Stimulated activated CD4-positive, alpha-beta T cell treated with anti-CD3 and anti-CD28 coated beads, Interleukin-1b, Interleukin-23, amount 100 ng/mL, for 24 hours (primary cell): Measurements from ENCODE around the gene ATP10B.
"Not testable (repeated sequence)": the region's sequence is repeated elsewhere in the genome, so short reads cannot be mapped to it uniquely, and the experiment has no call there.

ENCODE experiments used
- DNase-seq, 4 experiments: peaks; one replicate each; pipeline ENCODE4 v3.0.0-alpha.2; 2020; ENCODE audit warnings: low read depth in 4 of 4, low spot score in 1 of 4

The ATP10B gene

GRCh38 chr5:160852049-160852448 is at the start of gene ATP10B:
Gene ATP10B, minus strand, starts transcription at chr5:160852211. Its CDS starts 164,137 bp downstream, at chr5:160688074.
- no peak for DNase-seq

- no peak for DNase-seq
These were observed 49.6 kb upstream of the ATP10B start for GRCh38 chr5:160901656-160902055.

- no peak for DNase-seq
These were observed 47.7 kb upstream of the ATP10B start for GRCh38 chr5:160899735-160900134.

- not testable (repeated sequence) for DNase-seq
These were observed 41.4 kb upstream of the ATP10B start for GRCh38 chr5:160893180-160893964.

GRCh38 chr5:160887780-160888179 is 35.8 kb upstream of the ATP10B start:
- DNase-seq = no peak

- not testable (repeated sequence) for DNase-seq
These were observed 21.7 kb upstream of the ATP10B start for GRCh38 chr5:160873560-160874200.

- DNase-seq = no peak
These were observed 18.0 kb upstream of the ATP10B start for GRCh38 chr5:160869989-160870521.

GRCh38 chr5:160867976-160868375 is 16.0 kb upstream of the ATP10B start:
- no peak for DNase-seq

- no peak for DNase-seq
These were observed 560 bp downstream of the ATP10B start for GRCh38 chr5:160851451-160851850.

- no peak for DNase-seq
These were observed 1.6 kb downstream of the ATP10B start for GRCh38 chr5:160850421-160850820.

- DNase-seq = no peak
These were observed 4.4 kb downstream of the ATP10B start for GRCh38 chr5:160847526-160848085.

- DNase-seq = no peak
These were observed 5.4 kb downstream of the ATP10B start for GRCh38 chr5:160846642-160847041.

- no peak for DNase-seq
These were observed 7.8 kb downstream of the ATP10B start for GRCh38 chr5:160844177-160844576.

- no peak for DNase-seq
These were observed 8.8 kb downstream of the ATP10B start for GRCh38 chr5:160843240-160843639.

GRCh38 chr5:160837749-160838593 is 14.0 kb downstream of the ATP10B start:
- DNase-seq = no peak

- no peak for DNase-seq
These were observed 14.8 kb downstream of the ATP10B start for GRCh38 chr5:160837211-160837610.

GRCh38 chr5:160835818-160836528 is 16.0 kb downstream of the ATP10B start:
- DNase-seq = no peak

- DNase-seq = no peak
These were observed 16.6 kb downstream of the ATP10B start for GRCh38 chr5:160835376-160835775.

- no peak for DNase-seq
These were observed 18.2 kb downstream of the ATP10B start for GRCh38 chr5:160833806-160834205.

GRCh38 chr5:160831801-160832200 is 20.2 kb downstream of the ATP10B start:
- DNase-seq = no peak
